Esophagus squamous epithelium (tissue), 5 donors: ENCODE data around the gene POMGNT2. TPM values are rescaled to one million over a fixed set of nuclear protein-coding genes. Genes with fewer than 3 reads are reported as not detected.

Experiments used
- DNase-seq: peaks from one replicate; lab custom pipeline; 2025; lab: John Stamatoyannopoulos, UW
- H3K27ac ChIP-seq, 4 donors: fragments of 200-600 bp; sonication (generic); one replicate each; pipeline ENCODE4 v1.5.1; 2016 to 2019; ENCODE audit warnings: mild to moderate bottlenecking in 1 of 4
- H3K27me3 ChIP-seq, 4 donors: fragments of 200-600 bp; sonication (generic); 1 replicate in 3 of 4; 2 replicates in 1 of 4; pipeline versions ENCODE4 v1.5.1 to v1.6.0; 2017 to 2021; ENCODE audit warnings: antibody characterized with exemption in 1 of 4
- H3K36me3 ChIP-seq, 3 donors: fragments of 200-600 bp; sonication (generic); one replicate each; pipeline ENCODE4 v1.5.1; 2016 to 2019
- H3K4me1 ChIP-seq, 3 donors: fragments of 200-600 bp; sonication (generic); one replicate each; pipeline ENCODE4 v1.5.1; 2017 to 2019
- H3K4me3 ChIP-seq, 4 donors: fragments of 200-600 bp; sonication (generic); 1 replicate in 3 of 4; 2 replicates in 1 of 4; pipeline ENCODE4 v1.5.1; 2016 to 2019; ENCODE audit warnings: mild to moderate bottlenecking in 2 of 4, moderate library complexity in 1 of 4
- H3K9me3 ChIP-seq, 3 donors: fragments of 200-600 bp; sonication (generic); one replicate each; pipeline ENCODE4 v1.5.1; 2016 to 2019
- CTCF ChIP-seq, 6 experiments: fragments of 450-650 bp in 4 of 6; fragments of 200-600 bp in 2 of 6; sonication (generic) in 2 of 6; IDR thresholded peaks; one replicate each; pipeline ENCODE4 v1.5.1; 2016 to 2019; ENCODE audit warnings: antibody characterized with exemption in 6 of 6, mild to moderate bottlenecking in 4 of 6, moderate library complexity in 4 of 6
- POLR2A ChIP-seq, 4 donors: fragments of 450-650 bp; IDR thresholded peaks; one replicate each; pipeline ENCODE4 v1.6.1; 2017; ENCODE audit warnings: antibody characterized with exemption in 4 of 4, mild to moderate bottlenecking in 4 of 4, moderate library complexity in 3 of 4
- WGBS, 2 donors: methylation state at CpG; one replicate each; pipeline ENCODE4 v1.1.5; 2018; 5-methylcytosine and 5-hydroxymethylcytosine counted together
- intact Hi-C: fragments of 100-400 bp; cut with DNase I; formaldehyde crosslinking; loops from one replicate; pipeline ENCODE4 v1.15.0; 2022
- total RNA-seq, 4 donors: library from RNA; depleted of rRNA; stranded (reverse); fragments of >200 nt; gene quantifications; one replicate each; pipeline ENCODE4 v1.1.0, GENCODE V29; 2016
- donor health status: DM: yes; HTN: yes; CAD: no.

POMGNT2 gene
- total RNA-seq, 4 donors from 2014 or later = 4.4 to 14.0 (median 9.0) TPM

- H3K27me3 ChIP-seq = no peaks in the 10 kb centered on the region
- TF ChIP-seq POLR2A (IDR thresholded peaks at IDR 0.05) = no peak
- TF ChIP-seq CTCF (IDR thresholded peaks at IDR 0.05) = no peak
- WGBS, 2 donors = 79 to 81% methylated on average over 7 of the region's 7 CpGs
- H3K4me3 ChIP-seq = no peak overlapping the region
- H3K9me3 ChIP-seq = no peaks in the 10 kb centered on the region
- H3K27ac ChIP-seq = no peak overlapping the region
- no peaks in the 10 kb centered on the region for H3K36me3 ChIP-seq
- intact Hi-C loops = no loop called here
- peaks cover 0 to 5% (median 3%) of the 10 kb centered on the region in 3 donors for H3K4me1 ChIP-seq
- no peak for DNase-seq
Measured at GRCh38 chr3:43038010-43038409, 67.9 kb downstream of the POMGNT2 start.

GRCh38 chr3:43036621-43037423 lies 69.1 kb downstream of the POMGNT2 start:
- no peaks in the 10 kb centered on the region for H3K36me3 ChIP-seq
- no peaks in the 10 kb centered on the region for H3K27me3 ChIP-seq
- H3K9me3 ChIP-seq = no peaks in the 10 kb centered on the region
- intact Hi-C loops = no loop called here
- H3K4me1 ChIP-seq = peaks cover 0 to under 1% (median 0%) of the 10 kb centered on the region in 3 donors
- no peak for TF ChIP-seq CTCF (IDR thresholded peaks at IDR 0.05)
- TF ChIP-seq POLR2A (IDR thresholded peaks at IDR 0.05) = no peak
- no peak for DNase-seq
- H3K27ac ChIP-seq = no peak overlapping the region
- no peak overlapping the region for H3K4me3 ChIP-seq
- 72 to 76% methylated on average over 9 of the region's 9 CpGs for WGBS, 2 donors

- Histone ChIP-seq H3K4me3 (no peak overlapping the region), H3K9me3 (no peaks in the 10 kb centered on the region), H3K27me3 (no peaks in the 10 kb centered on the region), H3K4me1 (peaks cover 0 to 8% (median 5%) of the 10 kb centered on the region in 3 donors), H3K27ac (no peak overlapping the region), H3K36me3 (no peaks in the 10 kb centered on the region)
- intact Hi-C loops = no loop called here
- DNase-seq = no peak
- no peak for TF ChIP-seq CTCF (IDR thresholded peaks at IDR 0.05)
- no peak for TF ChIP-seq POLR2A (IDR thresholded peaks at IDR 0.05)
- WGBS, 2 donors = 37 to 75% methylated on average over 2 to 4 of the region's 5 CpGs
Measured at GRCh38 chr3:43035801-43036365, 70.0 kb downstream of the POMGNT2 start.

DNA sequence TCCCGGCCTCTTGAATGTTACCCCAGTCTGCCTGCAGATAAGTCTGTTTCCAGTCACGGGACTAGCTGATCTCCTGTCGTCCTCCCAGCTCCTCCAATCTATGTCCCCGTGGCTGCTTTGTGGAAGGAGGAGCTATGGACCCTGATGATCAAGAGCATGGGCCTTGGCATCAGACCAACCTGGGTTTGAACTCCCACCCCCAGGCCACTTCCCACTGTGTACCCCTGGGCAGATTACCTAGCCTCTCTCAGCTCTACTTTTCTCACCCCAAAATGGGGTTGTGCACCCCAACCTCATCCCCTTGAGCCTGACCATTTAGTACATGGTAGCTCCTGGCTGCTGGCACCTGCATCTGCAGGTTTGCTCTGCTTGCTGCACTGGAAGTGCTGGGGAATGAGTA lies 71.0 kb downstream of the POMGNT2 start:
- no peaks in the 10 kb centered on the region for H3K36me3 ChIP-seq
- WGBS, 2 donors = 83 to 92% methylated on average over 4 of the region's 4 CpGs
- TF ChIP-seq POLR2A (IDR thresholded peaks at IDR 0.05) (no peak), CTCF (IDR thresholded peaks at IDR 0.05) (no peak)
- intact Hi-C loops = no loop called here
- no peak overlapping the region for H3K27ac ChIP-seq
- no peaks in the 10 kb centered on the region for H3K9me3 ChIP-seq
- H3K27me3 ChIP-seq = no peaks in the 10 kb centered on the region
- H3K4me3 ChIP-seq = no peak overlapping the region
- H3K4me1 ChIP-seq = peaks cover 0 to 8% (median 5%) of the 10 kb centered on the region in 3 donors
- DNase-seq = no peak

DNA sequence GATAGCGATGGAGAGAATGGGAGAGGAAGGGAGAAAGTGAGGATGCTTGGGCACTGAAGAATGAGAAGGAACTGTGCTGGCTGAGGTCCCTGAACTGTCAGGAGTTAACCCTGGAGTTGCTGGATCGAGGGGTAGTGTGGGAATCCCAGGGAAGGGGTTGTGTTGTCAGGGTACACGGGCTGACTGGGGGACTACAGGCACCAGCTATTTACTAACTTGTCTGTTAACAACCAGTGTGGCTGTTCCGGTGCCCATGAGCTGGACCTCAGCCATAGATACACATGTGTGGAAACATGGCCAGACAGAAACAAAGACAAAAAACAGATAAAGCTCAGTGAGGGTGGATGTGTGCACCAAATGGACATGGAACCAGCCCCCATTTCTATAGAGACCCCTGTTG lies 71.7 kb downstream of the POMGNT2 start:
- TF ChIP-seq POLR2A (IDR thresholded peaks at IDR 0.05) (no peak), CTCF (IDR thresholded peaks at IDR 0.05) (no peak)
- Histone ChIP-seq H3K27ac (no peak overlapping the region), H3K27me3 (no peaks in the 10 kb centered on the region), H3K4me1 (peaks cover 0 to 8% (median 5%) of the 10 kb centered on the region in 3 donors), H3K4me3 (no peak overlapping the region), H3K9me3 (no peaks in the 10 kb centered on the region), H3K36me3 (no peaks in the 10 kb centered on the region)
- 71 to 72% methylated on average over 4 of the region's 4 CpGs for WGBS, 2 donors
- intact Hi-C loops = no loop called here
- DNase-seq = no peak
